GM12878 (cell line): ENCODE data around the gene TTLL13. TPM values are rescaled to one million over a fixed set of nuclear protein-coding genes. Genes with fewer than 3 reads are reported as not detected.

ENCODE experiments used
- ASH2L ChIP-seq: fragments of 300-600, 200-600 bp; sonication (generic); IDR thresholded peaks from 2 replicates; pipeline ENCODE4 v1.6.1; 2017; ENCODE audit warnings: low read depth, mild to moderate bottlenecking, borderline replicate concordance
- BACH1 ChIP-seq: fragments of 450-650 bp; IDR thresholded peaks from 2 replicates; pipeline ENCODE4 v1.6.1; 2017; ENCODE audit warnings: mild to moderate bottlenecking, borderline replicate concordance
- BRCA1 ChIP-seq: IDR thresholded peaks from 2 replicates; pipeline ENCODE4 v1.6.1; 2011; ENCODE audit warnings: low read depth, low read length, improper control_type of control experiment
- CHD1 ChIP-seq: IDR thresholded peaks from 2 replicates; pipeline ENCODE4 v1.6.1; 2012; ENCODE audit warnings: low read depth, low read length, improper control_type of control experiment
- CHD2 ChIP-seq: IDR thresholded peaks from 2 replicates; pipeline ENCODE4 v1.6.1; 2011; ENCODE audit warnings: low read depth, low read length, improper control_type of control experiment, borderline replicate concordance
- E4F1 ChIP-seq: fragments of 450-650 bp; IDR thresholded peaks from 2 replicates; pipeline ENCODE4 v1.6.1; 2018; ENCODE audit warnings: borderline replicate concordance, mild to moderate bottlenecking; ENCODE audit not compliant: partially characterized antibody
- GATAD2B ChIP-seq: fragments of 450-650 bp; conservative IDR thresholded peaks from 2 replicates; pipeline ENCODE4 v1.6.1; 2017; ENCODE audit warnings: low read depth, mild to moderate bottlenecking, moderate library complexity
- HDAC2 ChIP-seq: fragments of 200-600 bp; sonication (generic); IDR thresholded peaks from 2 replicates; pipeline ENCODE4 v1.6.1; 2017
- JUND ChIP-seq: IDR thresholded peaks from 2 replicates; pipeline ENCODE4 v1.6.1; 2012; ENCODE audit warnings: low read depth, mild to moderate bottlenecking, low read length, improper control_type of control experiment, moderate library complexity
- KAT2A ChIP-seq: conservative IDR thresholded peaks from 2 replicates; pipeline ENCODE4 v1.6.1; 2011; ENCODE audit warnings: low read depth, low read length; ENCODE audit not compliant: control insufficient read depth
- MEF2A ChIP-seq: IDR thresholded peaks from 2 replicates; pipeline ENCODE4 v1.6.1; 2011; ENCODE audit warnings: low read depth, mild to moderate bottlenecking, low read length, moderate library complexity; ENCODE audit not compliant: insufficient read depth
- MXI1 ChIP-seq: fragments of 150-350 bp; IDR thresholded peaks from 2 replicates; pipeline ENCODE4 v1.6.1; 2011; ENCODE audit warnings: low read depth, mild to moderate bottlenecking, inconsistent platforms, low read length, improper control_type of control experiment
- PAX5 ChIP-seq: IDR thresholded peaks from 2 replicates; pipeline ENCODE4 v1.6.1; 2011; ENCODE audit warnings: low read depth, low read length, borderline replicate concordance
- PML ChIP-seq: IDR thresholded peaks from 2 replicates; pipeline ENCODE4 v1.6.1; 2012; ENCODE audit warnings: low read length, inconsistent platforms
- POU2F2 ChIP-seq: IDR thresholded peaks from 3 replicates; pipeline ENCODE4 v1.6.1; 2011; ENCODE audit warnings: low read depth, mild to moderate bottlenecking, low read length, borderline replicate concordance
- RELA ChIP-seq: fragments of 450-650 bp; IDR thresholded peaks from 2 replicates; pipeline ENCODE4 v1.8.0; 2014; ENCODE audit warnings: borderline replicate concordance; ENCODE audit not compliant: partially characterized antibody
- SIN3A ChIP-seq: IDR thresholded peaks from 2 replicates; pipeline ENCODE4 v1.6.1; 2012; ENCODE audit warnings: low read depth, low read length, improper control_type of control experiment
- SMAD5 ChIP-seq: IDR thresholded peaks from 2 replicates; pipeline ENCODE4 v1.6.1; 2016; ENCODE audit warnings: antibody characterized with exemption, low read depth
- SMC3 ChIP-seq: IDR thresholded peaks from 2 replicates; pipeline ENCODE4 v1.6.1; 2011; ENCODE audit warnings: low read length, improper control_type of control experiment, borderline replicate concordance
- SREBF2 ChIP-seq: IDR thresholded peaks from 2 replicates; pipeline ENCODE4 v1.6.1; 2012; ENCODE audit warnings: mild to moderate bottlenecking, low read length
- ZBTB4 ChIP-seq: fragments of 450-650 bp; formaldehyde crosslinking; IDR thresholded peaks from 2 replicates; pipeline ENCODE4 v1.4.0; 2022; ENCODE audit warnings: mild to moderate bottlenecking, moderate library complexity
- ZSCAN29 ChIP-seq: fragments of 450-650 bp; IDR thresholded peaks from 2 replicates; pipeline ENCODE4 v1.6.1; 2017; ENCODE audit warnings: mild to moderate bottlenecking, moderate library complexity
- polyA plus RNA-seq, 11 experiments: library from polyadenylated mRNA; depleted of rRNA in 4 of 11; unstranded in 6 of 11; stranded (reverse) in 5 of 11; fragments of >200 nt; fragmentation: Nextera tagmentation in 4 of 11; fragmentation: Illumina TruSeq in 1 of 11; extraction: Ambion mirVana in 4 of 11; extraction: Trizol in 1 of 11; gene quantifications; 1 replicate in 1 of 11; 2 replicates in 10 of 11; pipeline versions ENCODE4 v1.2.1 to v1.2.3, GENCODE V29; 2011 to 2016; ENCODE audit warnings: inconsistent platforms in 2 of 11, missing spikeins in 2 of 11, low read depth in 1 of 11
- total RNA-seq, 4 experiments: library from RNA; depleted of rRNA in 3 of 4; stranded (reverse); fragments of >200 nt in 3 of 4; fragmentation: Illumina TruSeq in 1 of 4; extraction: Trizol in 1 of 4; gene quantifications; 2 replicates each; pipeline versions ENCODE4 v1.2.1 to v1.2.3, GENCODE V29; 2013 to 2021

TTLL13 gene
- total and polyA plus RNA-seq, 10 of the 15 experiments (the other 5 are each of a cell fraction or from before 2014, with no cell fraction given): 0.03 to 0.32 (median 0.13) TPM; not detected in 1

- TF ChIP-seq BRCA1 (no peak), MEF2A (no peak), CHD1 (peak; percentile 34; the same call in 1 of the 2 replicates), SMAD5 (peak; percentile 85), SREBF2 (peak; percentile 22; the same call in 1 of the 2 replicates), BACH1 (0 out of 2 replicates have a peak, but pooled peaks have one; percentile 12), JUND (no peak), ZBTB4 (no peak), GATAD2B (peak; percentile 78; the same call in 1 of the 2 replicates), PML (peak; percentile 96), HDAC2 (no peak), CHD2 (0 out of 2 replicates have a peak, but pooled peaks have one; percentile 17), E4F1 (peak; percentile 46), ASH2L (peak; percentile 83; the same call in 1 of the 2 replicates), SIN3A (0 out of 2 replicates have a peak, but pooled peaks have one; percentile 48), KAT2A (no peak), RELA (no peak), ZSCAN29 (no peak), PAX5 (peak; percentile 23; the same call in 1 of the 2 replicates), SMC3 (peak; percentile 16; the same call in 1 of the 2 replicates), MXI1 (peak; percentile 70), POU2F2 (0 out of 3 replicates have a peak, but pooled peaks have one; percentile 68)
These were observed 16.1 kb downstream of the TTLL13 start, which contains the start of gene NGRN (continued) for GRCh38 chr15:90265271-90266060.
